ENCODE data around the gene LHCGR.
"Not testable (repeated sequence)": the region's sequence is repeated elsewhere in the genome, so short reads cannot be mapped to it uniquely, and the experiment has no call there.

LHCGR gene

GRCh38 chr2:48739236-48739635, 16.3 kb downstream of the LHCGR start:
- not testable (repeated sequence) for H3K4me1 ChIP-seq (ENCODE audit: control insufficient read depth, insufficient read depth, low read length); H3K9ac ChIP-seq (ENCODE audit: low read length); H3K27ac ChIP-seq (ENCODE audit: low read depth, low read length); H3K4me3 ChIP-seq (ENCODE audit: low read depth, low read length); H3K9me3 ChIP-seq (ENCODE audit: control insufficient read depth, insufficient read depth, low read depth, low read length); H3K36me3 ChIP-seq (ENCODE audit: control insufficient read depth, insufficient read depth, low read length); H3K27me3 ChIP-seq (ENCODE audit: control insufficient read depth, insufficient read depth, low read length)

- no peaks in the 10 kb centered on the region for H3K36me3 ChIP-seq (ENCODE audit: control insufficient read depth, insufficient read depth, low read length)
- H3K9ac ChIP-seq (ENCODE audit: low read length), result no peak overlapping the region
- H3K4me1 ChIP-seq (ENCODE audit: control insufficient read depth, insufficient read depth, low read length), result no peaks in the 10 kb centered on the region
- no peak overlapping the region for H3K4me3 ChIP-seq (ENCODE audit: low read depth, low read length)
- peaks cover 3% of the 10 kb centered on the region; the same call in 1 of the 2 replicates for H3K9me3 ChIP-seq (ENCODE audit: control insufficient read depth, insufficient read depth, low read depth, low read length)
- H3K27ac ChIP-seq (ENCODE audit: low read depth, low read length), result no peak overlapping the region
- no peaks in the 10 kb centered on the region for H3K27me3 ChIP-seq (ENCODE audit: control insufficient read depth, insufficient read depth, low read length)
Observed at GRCh38 chr2:48738806-48739205, 16.7 kb downstream of the LHCGR start.

- H3K4me1 ChIP-seq (ENCODE audit: control insufficient read depth, insufficient read depth, low read length), result peaks cover 7% of the 10 kb centered on the region; the same call in 1 of the 2 replicates
- H3K36me3 ChIP-seq (ENCODE audit: control insufficient read depth, insufficient read depth, low read length), result no peaks in the 10 kb centered on the region
- H3K27ac ChIP-seq (ENCODE audit: low read depth, low read length), result no peak overlapping the region
- no peaks in the 10 kb centered on the region for H3K27me3 ChIP-seq (ENCODE audit: control insufficient read depth, insufficient read depth, low read length)
- H3K9ac ChIP-seq (ENCODE audit: low read length), result no peak overlapping the region
- peaks cover 3% of the 10 kb centered on the region; the same call in 1 of the 2 replicates for H3K9me3 ChIP-seq (ENCODE audit: control insufficient read depth, insufficient read depth, low read depth, low read length)
- H3K4me3 ChIP-seq (ENCODE audit: low read depth, low read length), result no peak overlapping the region
Observed at GRCh38 chr2:48736251-48736650, 19.3 kb downstream of the LHCGR start.

- Histone ChIP-seq H3K27me3 (ENCODE audit: control insufficient read depth, insufficient read depth, low read length) (no peaks in the 10 kb centered on the region), H3K9me3 (ENCODE audit: control insufficient read depth, insufficient read depth, low read depth, low read length) (peaks cover 3% of the 10 kb centered on the region; the same call in 1 of the 2 replicates), H3K4me3 (ENCODE audit: low read depth, low read length) (no peak overlapping the region), H3K27ac (ENCODE audit: low read depth, low read length) (no peak overlapping the region), H3K9ac (ENCODE audit: low read length) (no peak overlapping the region), H3K36me3 (ENCODE audit: control insufficient read depth, insufficient read depth, low read length) (no peaks in the 10 kb centered on the region), H3K4me1 (ENCODE audit: control insufficient read depth, insufficient read depth, low read length) (peaks cover 7% of the 10 kb centered on the region; the same call in 1 of the 2 replicates)
Observed at GRCh38 chr2:48734576-48735303, 20.8 kb downstream of the LHCGR start.

- Histone ChIP-seq H3K27ac (ENCODE audit: low read depth, low read length) (no peak overlapping the region), H3K9me3 (ENCODE audit: control insufficient read depth, insufficient read depth, low read depth, low read length) (no peaks in the 10 kb centered on the region), H3K9ac (ENCODE audit: low read length) (no peak overlapping the region), H3K4me3 (ENCODE audit: low read depth, low read length) (no peak overlapping the region), H3K36me3 (ENCODE audit: control insufficient read depth, insufficient read depth, low read length) (no peaks in the 10 kb centered on the region), H3K27me3 (ENCODE audit: control insufficient read depth, insufficient read depth, low read length) (no peaks in the 10 kb centered on the region), H3K4me1 (ENCODE audit: control insufficient read depth, insufficient read depth, low read length) (peaks cover 17% of the 10 kb centered on the region; the same call in 1 of the 2 replicates)
Observed at GRCh38 chr2:48733067-48733503, 22.4 kb downstream of the LHCGR start.

- H3K9ac ChIP-seq (ENCODE audit: low read length), result no peak overlapping the region
- no peak overlapping the region for H3K27ac ChIP-seq (ENCODE audit: low read depth, low read length)
- no peaks in the 10 kb centered on the region for H3K9me3 ChIP-seq (ENCODE audit: control insufficient read depth, insufficient read depth, low read depth, low read length)
- peaks cover 17% of the 10 kb centered on the region; the same call in 1 of the 2 replicates for H3K4me1 ChIP-seq (ENCODE audit: control insufficient read depth, insufficient read depth, low read length)
- no peaks in the 10 kb centered on the region for H3K36me3 ChIP-seq (ENCODE audit: control insufficient read depth, insufficient read depth, low read length)
- no peaks in the 10 kb centered on the region for H3K27me3 ChIP-seq (ENCODE audit: control insufficient read depth, insufficient read depth, low read length)
- H3K4me3 ChIP-seq (ENCODE audit: low read depth, low read length), result no peak overlapping the region
Observed at GRCh38 chr2:48728840-48729239, 26.7 kb downstream of the LHCGR start.

GRCh38 chr2:48728295-48728694, 27.2 kb downstream of the LHCGR start:
- Histone ChIP-seq H3K9me3 (ENCODE audit: control insufficient read depth, insufficient read depth, low read depth, low read length) (no peaks in the 10 kb centered on the region), H3K27ac (ENCODE audit: low read depth, low read length) (no peak overlapping the region), H3K27me3 (ENCODE audit: control insufficient read depth, insufficient read depth, low read length) (no peaks in the 10 kb centered on the region), H3K9ac (ENCODE audit: low read length) (no peak overlapping the region), H3K4me3 (ENCODE audit: low read depth, low read length) (no peak overlapping the region), H3K36me3 (ENCODE audit: control insufficient read depth, insufficient read depth, low read length) (no peaks in the 10 kb centered on the region), H3K4me1 (ENCODE audit: control insufficient read depth, insufficient read depth, low read length) (peaks cover 15% of the 10 kb centered on the region; the same call in 1 of the 2 replicates)

GRCh38 chr2:48727560-48727959, 28.0 kb downstream of the LHCGR start:
- Histone ChIP-seq H3K27me3 (ENCODE audit: control insufficient read depth, insufficient read depth, low read length) (no peaks in the 10 kb centered on the region), H3K4me1 (ENCODE audit: control insufficient read depth, insufficient read depth, low read length) (peaks cover 13% of the 10 kb centered on the region; the same call in 1 of the 2 replicates), H3K36me3 (ENCODE audit: control insufficient read depth, insufficient read depth, low read length) (no peaks in the 10 kb centered on the region), H3K4me3 (ENCODE audit: low read depth, low read length) (no peak overlapping the region), H3K9me3 (ENCODE audit: control insufficient read depth, insufficient read depth, low read depth, low read length) (no peaks in the 10 kb centered on the region), H3K9ac (ENCODE audit: low read length) (no peak overlapping the region), H3K27ac (ENCODE audit: low read depth, low read length) (no peak overlapping the region)

- Histone ChIP-seq H3K27ac (ENCODE audit: low read depth, low read length) (no peak overlapping the region), H3K4me3 (ENCODE audit: low read depth, low read length) (no peak overlapping the region), H3K36me3 (ENCODE audit: control insufficient read depth, insufficient read depth, low read length) (no peaks in the 10 kb centered on the region), H3K9me3 (ENCODE audit: control insufficient read depth, insufficient read depth, low read depth, low read length) (no peaks in the 10 kb centered on the region), H3K4me1 (ENCODE audit: control insufficient read depth, insufficient read depth, low read length) (peaks cover 13% of the 10 kb centered on the region; the same call in 1 of the 2 replicates), H3K9ac (ENCODE audit: low read length) (no peak overlapping the region), H3K27me3 (ENCODE audit: control insufficient read depth, insufficient read depth, low read length) (no peaks in the 10 kb centered on the region)
Observed at GRCh38 chr2:48725696-48726494, 29.6 kb downstream of the LHCGR start.

- Histone ChIP-seq H3K9ac (ENCODE audit: low read length) (no peak overlapping the region), H3K4me3 (ENCODE audit: low read depth, low read length) (no peak overlapping the region), H3K27ac (ENCODE audit: low read depth, low read length) (no peak overlapping the region), H3K9me3 (ENCODE audit: control insufficient read depth, insufficient read depth, low read depth, low read length) (no peaks in the 10 kb centered on the region), H3K4me1 (ENCODE audit: control insufficient read depth, insufficient read depth, low read length) (peaks cover 10% of the 10 kb centered on the region; the same call in 1 of the 2 replicates), H3K27me3 (ENCODE audit: control insufficient read depth, insufficient read depth, low read length) (no peaks in the 10 kb centered on the region), H3K36me3 (ENCODE audit: control insufficient read depth, insufficient read depth, low read length) (no peaks in the 10 kb centered on the region)
Observed at GRCh38 chr2:48724278-48724677, 31.2 kb downstream of the LHCGR start.

- H3K4me3 ChIP-seq (ENCODE audit: low read depth, low read length), result no peak overlapping the region
- no peaks in the 10 kb centered on the region for H3K9me3 ChIP-seq (ENCODE audit: control insufficient read depth, insufficient read depth, low read depth, low read length)
- H3K27me3 ChIP-seq (ENCODE audit: control insufficient read depth, insufficient read depth, low read length), result no peaks in the 10 kb centered on the region
- peaks cover 3% of the 10 kb centered on the region; the same call in 1 of the 2 replicates for H3K4me1 ChIP-seq (ENCODE audit: control insufficient read depth, insufficient read depth, low read length)
- no peak overlapping the region for H3K9ac ChIP-seq (ENCODE audit: low read length)
- no peaks in the 10 kb centered on the region for H3K36me3 ChIP-seq (ENCODE audit: control insufficient read depth, insufficient read depth, low read length)
- no peak overlapping the region for H3K27ac ChIP-seq (ENCODE audit: low read depth, low read length)
Observed at GRCh38 chr2:48723129-48723528, 32.4 kb downstream of the LHCGR start.

Data from HUES6 (cell line).